Ovary (tissue), 3 donors: ENCODE results near the gene GARNL3.

Source experiments
- EP300 ChIP-seq: sonication (generic); formaldehyde crosslinking; IDR thresholded peaks from one replicate; pipeline ENCODE4 v1.6.1; 2017; ENCODE audit warnings: antibody characterized with exemption
- TF ChIP-seq, protein P1 (sequence below), 3 donors: fragments of 450-650 bp in 2 of 3; fragments of 200-600 bp in 1 of 3; IDR thresholded peaks; one replicate each; pipeline versions ENCODE4 v1.5.1 to v1.8.0; 2016 to 2022; ENCODE audit warnings: antibody characterized with exemption in 3 of 3, mild to moderate bottlenecking in 1 of 3
- donor health status: DM: no; HTN: no; CAD: no.

GRCh38 chr9:127396253-127396807 lies 131.8 kb downstream of the GARNL3 start:
- TF ChIP-seq, protein P1, sequence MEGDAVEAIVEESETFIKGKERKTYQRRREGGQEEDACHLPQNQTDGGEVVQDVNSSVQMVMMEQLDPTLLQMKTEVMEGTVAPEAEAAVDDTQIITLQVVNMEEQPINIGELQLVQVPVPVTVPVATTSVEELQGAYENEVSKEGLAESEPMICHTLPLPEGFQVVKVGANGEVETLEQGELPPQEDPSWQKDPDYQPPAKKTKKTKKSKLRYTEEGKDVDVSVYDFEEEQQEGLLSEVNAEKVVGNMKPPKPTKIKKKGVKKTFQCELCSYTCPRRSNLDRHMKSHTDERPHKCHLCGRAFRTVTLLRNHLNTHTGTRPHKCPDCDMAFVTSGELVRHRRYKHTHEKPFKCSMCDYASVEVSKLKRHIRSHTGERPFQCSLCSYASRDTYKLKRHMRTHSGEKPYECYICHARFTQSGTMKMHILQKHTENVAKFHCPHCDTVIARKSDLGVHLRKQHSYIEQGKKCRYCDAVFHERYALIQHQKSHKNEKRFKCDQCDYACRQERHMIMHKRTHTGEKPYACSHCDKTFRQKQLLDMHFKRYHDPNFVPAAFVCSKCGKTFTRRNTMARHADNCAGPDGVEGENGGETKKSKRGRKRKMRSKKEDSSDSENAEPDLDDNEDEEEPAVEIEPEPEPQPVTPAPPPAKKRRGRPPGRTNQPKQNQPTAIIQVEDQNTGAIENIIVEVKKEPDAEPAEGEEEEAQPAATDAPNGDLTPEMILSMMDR (IDR thresholded peaks at IDR 0.05), result no peak
- TF ChIP-seq EP300, result no peak
